Kidney epithelial cell (primary cell): Measurements from ENCODE around the gene NUP98. TPM values are rescaled to one million over a fixed set of nuclear protein-coding genes. Genes with fewer than 3 reads are reported as not detected.

Experiments used
- DNase-seq: peaks from one replicate; pipeline ENCODE4 v3.0.0-alpha.2; 2010; ENCODE audit warnings: low read depth
- H3K27me3 ChIP-seq: 2 replicates; pipeline ENCODE4 v1.6.0; 2011; ENCODE audit warnings: low read length; ENCODE audit not compliant: control insufficient read depth, insufficient read depth
- H3K36me3 ChIP-seq: 2 replicates; pipeline ENCODE4 v1.5.1; 2011; ENCODE audit warnings: low read length; ENCODE audit not compliant: control insufficient read depth, insufficient read depth
- H3K4me3 ChIP-seq: 2 replicates; pipeline ENCODE4 v1.5.1; 2011; ENCODE audit warnings: low read depth, mild to moderate bottlenecking, control low read depth, low read length
- total RNA-seq: library from RNA; depleted of rRNA; stranded (reverse); fragments of >200 nt; gene quantifications from 2 replicates; pipeline ENCODE4 v1.2.3, GENCODE V29; 2015
- TF ChIP-seq, protein P1 (sequence below): IDR thresholded peaks from 2 replicates; pipeline ENCODE4 v1.5.1; 2011; ENCODE audit warnings: mild to moderate bottlenecking, moderate library complexity, low read length, control low read depth, inconsistent platforms; ENCODE audit not compliant: insufficient read depth, poor library complexity, severe bottlenecking

NUP98 gene
- total RNA-seq, result 73.4 and 94.0 TPM in 2 replicates

DNA sequence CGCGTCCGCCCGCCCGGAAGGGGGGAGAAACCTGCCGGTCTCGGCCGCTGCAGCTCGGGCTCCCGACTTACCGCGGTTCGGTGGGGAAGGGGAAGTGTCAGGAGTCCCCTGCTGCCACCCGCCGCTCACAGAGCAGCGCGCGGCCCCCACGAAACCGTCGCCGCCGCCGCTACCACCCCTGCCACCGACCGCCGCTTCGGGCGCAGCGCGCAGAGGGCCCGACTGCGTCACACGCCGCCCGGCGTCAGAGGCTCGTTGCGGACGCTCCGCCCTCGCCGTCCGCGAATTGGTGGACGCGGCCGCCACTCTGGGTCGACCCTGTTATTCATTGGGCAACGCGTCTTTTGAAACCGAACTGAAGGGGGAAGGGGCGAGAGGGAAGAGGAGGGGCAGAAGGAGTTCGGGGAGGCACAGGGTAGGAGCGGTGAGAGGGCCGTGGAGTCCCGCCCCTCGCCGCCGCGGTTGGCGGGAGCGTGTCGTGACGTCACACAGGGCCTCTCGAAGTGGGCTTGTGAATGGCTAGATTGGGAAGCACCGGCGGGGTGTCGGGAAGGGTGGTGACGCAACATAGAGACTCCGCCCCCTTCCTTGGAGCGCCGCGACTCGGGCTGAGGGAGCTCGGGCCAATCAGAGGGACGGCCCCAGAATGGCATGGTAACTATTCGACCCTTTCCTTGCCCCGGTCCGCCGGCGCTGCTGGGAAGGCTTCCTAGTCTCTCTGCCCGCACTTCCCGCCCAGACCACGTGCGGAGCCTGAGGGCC, at the start of gene NUP98:
TSS of gene NUP98 (minus strand) at position 226 of the 762 bp plus-strand sequence. CDS start 15,437 bp downstream, outside the sequence.
- DNase-seq, result peak; percentile 97
- no peaks in the 10 kb centered on the region for H3K36me3 ChIP-seq
- TF ChIP-seq, protein P1, sequence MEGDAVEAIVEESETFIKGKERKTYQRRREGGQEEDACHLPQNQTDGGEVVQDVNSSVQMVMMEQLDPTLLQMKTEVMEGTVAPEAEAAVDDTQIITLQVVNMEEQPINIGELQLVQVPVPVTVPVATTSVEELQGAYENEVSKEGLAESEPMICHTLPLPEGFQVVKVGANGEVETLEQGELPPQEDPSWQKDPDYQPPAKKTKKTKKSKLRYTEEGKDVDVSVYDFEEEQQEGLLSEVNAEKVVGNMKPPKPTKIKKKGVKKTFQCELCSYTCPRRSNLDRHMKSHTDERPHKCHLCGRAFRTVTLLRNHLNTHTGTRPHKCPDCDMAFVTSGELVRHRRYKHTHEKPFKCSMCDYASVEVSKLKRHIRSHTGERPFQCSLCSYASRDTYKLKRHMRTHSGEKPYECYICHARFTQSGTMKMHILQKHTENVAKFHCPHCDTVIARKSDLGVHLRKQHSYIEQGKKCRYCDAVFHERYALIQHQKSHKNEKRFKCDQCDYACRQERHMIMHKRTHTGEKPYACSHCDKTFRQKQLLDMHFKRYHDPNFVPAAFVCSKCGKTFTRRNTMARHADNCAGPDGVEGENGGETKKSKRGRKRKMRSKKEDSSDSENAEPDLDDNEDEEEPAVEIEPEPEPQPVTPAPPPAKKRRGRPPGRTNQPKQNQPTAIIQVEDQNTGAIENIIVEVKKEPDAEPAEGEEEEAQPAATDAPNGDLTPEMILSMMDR, result no peak
- H3K27me3 ChIP-seq, result no peaks in the 10 kb centered on the region
- H3K4me3 ChIP-seq, result peak within 1 kb of the TSS; percentile 100

DNA sequence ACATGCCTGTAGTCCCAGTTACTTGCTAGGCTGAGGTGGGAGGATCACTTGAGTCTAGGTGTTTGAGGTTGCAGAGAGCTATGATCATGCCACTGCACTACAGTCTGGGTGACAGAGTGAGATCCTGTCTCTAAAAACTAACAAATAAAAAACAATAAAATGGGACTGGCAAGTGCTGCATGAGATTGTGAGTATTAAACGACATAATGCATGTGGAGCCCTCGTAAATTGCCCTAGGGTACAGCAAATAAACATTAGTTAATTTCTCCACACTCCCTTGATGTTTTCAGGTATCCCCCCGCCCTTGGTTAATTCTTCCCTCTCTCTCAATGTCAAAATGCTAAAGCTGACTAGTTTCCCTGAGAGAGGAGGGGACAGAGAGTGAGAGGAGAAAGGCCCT, 48.3 kb upstream of the NUP98 start:
- TF ChIP-seq, protein P1, result no peak
- Histone ChIP-seq H3K36me3 (no peaks in the 10 kb centered on the region), H3K4me3 (no peak overlapping the region), H3K27me3 (no peaks in the 10 kb centered on the region)
- DNase-seq, result no peak

DNA sequence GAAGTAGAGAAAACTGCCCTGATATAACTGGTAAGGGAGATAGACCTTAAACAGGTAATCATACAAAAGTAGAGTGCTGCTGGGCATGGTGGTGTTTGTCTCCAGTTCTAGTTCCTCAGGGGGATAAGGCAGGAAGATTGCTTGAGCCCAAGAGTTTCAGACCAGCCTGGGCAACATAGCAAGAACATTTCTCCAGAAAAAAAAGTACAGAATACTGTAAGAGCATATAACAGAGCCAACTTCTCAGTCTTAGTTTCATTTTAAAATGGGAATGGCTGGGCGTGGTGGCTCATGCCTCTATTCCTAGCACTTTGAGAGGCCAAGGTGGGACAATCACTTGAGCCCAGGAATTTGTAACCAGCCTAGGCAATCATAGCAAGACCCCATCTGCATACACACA, 47.9 kb upstream of the NUP98 start:
- Histone ChIP-seq H3K36me3 (no peaks in the 10 kb centered on the region), H3K4me3 (no peak overlapping the region), H3K27me3 (no peaks in the 10 kb centered on the region)
- TF ChIP-seq, protein P1, result no peak
- no peak for DNase-seq

DNA sequence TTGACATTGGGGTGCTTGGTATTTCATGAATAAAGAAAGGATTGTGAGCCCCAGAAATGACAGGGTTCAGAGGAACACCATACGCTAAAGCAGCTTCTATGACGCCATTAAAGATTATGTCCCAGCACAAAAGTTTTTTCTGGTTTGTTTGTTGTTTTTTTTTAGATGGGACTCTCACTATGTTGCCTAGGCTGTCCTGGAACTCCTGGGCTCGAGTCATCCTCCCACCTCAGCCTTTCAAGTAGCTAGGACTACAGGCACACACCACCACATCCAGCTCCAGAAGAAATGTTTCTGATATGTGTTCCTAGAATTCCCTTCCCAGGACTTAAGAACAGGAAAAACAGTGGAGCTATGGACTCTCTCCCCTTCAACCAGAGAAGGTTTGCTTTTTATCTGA, 46.0 kb upstream of the NUP98 start:
- no peak for DNase-seq
- Histone ChIP-seq H3K4me3 (no peak overlapping the region), H3K36me3 (no peaks in the 10 kb centered on the region), H3K27me3 (no peaks in the 10 kb centered on the region)
- TF ChIP-seq, protein P1, result no peak

DNA sequence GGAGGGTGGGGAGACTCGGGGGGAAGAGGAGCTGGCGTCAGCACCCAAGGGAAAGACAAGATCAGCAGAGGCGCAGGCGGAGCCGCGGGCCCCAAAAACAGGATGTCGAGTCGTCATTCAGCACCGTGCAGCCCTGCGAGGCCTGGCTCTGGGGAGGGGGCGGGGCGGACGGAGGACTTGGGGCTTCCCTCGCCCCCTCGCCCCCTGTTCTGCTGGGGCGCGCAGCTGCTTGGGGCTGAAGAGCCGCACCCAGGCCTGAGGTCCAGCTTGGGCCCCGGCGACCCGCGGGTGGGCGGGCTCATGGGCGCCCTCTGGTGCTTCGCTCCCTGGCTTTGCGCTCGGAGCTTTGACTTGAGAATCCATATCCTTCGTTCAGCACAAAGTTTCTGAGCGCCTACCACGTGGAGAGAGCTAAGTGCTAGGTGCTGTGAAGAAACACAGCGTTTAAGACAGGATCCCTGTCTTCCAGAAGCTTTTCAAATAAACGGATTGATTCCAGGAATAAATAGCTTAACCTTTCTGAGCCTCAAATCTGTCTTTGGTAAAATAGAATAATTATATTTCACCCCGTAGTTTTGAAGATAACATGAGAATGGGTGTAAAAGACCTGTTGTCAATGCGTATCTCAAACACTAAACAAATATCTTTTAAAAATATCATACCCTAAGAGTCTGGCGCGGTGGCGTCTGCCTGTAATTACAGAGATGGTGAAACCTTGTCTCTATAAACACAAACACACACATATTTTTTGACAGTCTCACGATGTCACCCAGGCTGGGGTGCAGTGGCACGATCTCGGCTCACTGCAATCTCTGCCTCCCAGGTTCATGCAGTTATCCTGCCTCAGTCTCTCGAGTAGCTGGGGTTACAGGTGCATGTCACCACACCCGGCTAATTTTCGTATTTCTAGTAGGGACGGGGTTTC, 44.3 kb upstream of the NUP98 start:
- DNase-seq, result peak; percentile 41
- H3K4me3 ChIP-seq, result peak overlapping the region; percentile 49
- no peaks in the 10 kb centered on the region for H3K27me3 ChIP-seq
- TF ChIP-seq, protein P1, result peak; percentile 89
- no peaks in the 10 kb centered on the region for H3K36me3 ChIP-seq
